HepG2 (cell line): ENCODE data around the gene REC114. TPM values are rescaled to one million over a fixed set of nuclear protein-coding genes. Genes with fewer than 3 reads are reported as not detected.

Experiments
- ATAC-seq: fragments of 200-7000 bp; cut with Tn5 transposase; 3 replicates; pipeline ENCODE4 v1.9.1; 2020; ENCODE audit warnings: mild to moderate bottlenecking, moderate library complexity
- BruUV-seq: library from RNA; stranded (reverse); fragments of 400-500 nt; replicated peaks from 2 replicates; lab custom pipeline; 2021; lab: Mats Ljungman, UMichigan
- CTCF ChIA-PET: fragments of 300-600 bp; formaldehyde crosslinking; extraction: SDS; loops from one replicate; lab custom pipeline; 2021; ENCODE audit warnings: low total read pairs, inconsistent platforms, low intra/inter-chr PET ratio; lab: Yijun Ruan, JAX
- POLR2A ChIA-PET: fragments of 350-600 bp; sonication (Branson Sonifier 250); formaldehyde crosslinking; loops from one replicate; lab custom pipeline; 2020; ENCODE audit warnings: antibody characterized with exemption, inconsistent platforms; lab: Yijun Ruan, JAX
- DNase-seq: peaks from one replicate; pipeline ENCODE4 v3.0.0-alpha.2; 2015; ENCODE audit warnings: low spot score
- FAIRE-seq: peaks from 3 replicates; lab custom pipeline; 2011; peaks lifted over from hg19 to GRCh38; lab: Jason Lieb, UNC
- H2AFZ ChIP-seq: one replicate; pipeline ENCODE4 v1.6.1; 2011; ENCODE audit warnings: low read length, inconsistent platforms
- H3K27ac ChIP-seq: fragments of 300-600 bp; 3 replicates; pipeline ENCODE4 v1.8.0; 2011; ENCODE audit warnings: mixed run types, mild to moderate bottlenecking, mixed read lengths, low read length, inconsistent platforms; ENCODE audit not compliant: insufficient read depth; ENCODE audit errors: extremely low read length
- H3K27me3 ChIP-seq, 2 experiments: fragments of 200-600 bp in 1 of 2; 2 replicates in 1 of 2; 3 replicates in 1 of 2; pipeline versions ENCODE4 v1.6.0 to v1.8.0; 2011; ENCODE audit warnings: low read length in 2 of 2, mild to moderate bottlenecking in 2 of 2, moderate library complexity in 2 of 2, inconsistent platforms in 1 of 2; ENCODE audit not compliant: insufficient read depth in 2 of 2, control insufficient read depth in 1 of 2
- H3K36me3 ChIP-seq, 2 experiments: fragments of 200-600 bp in 1 of 2; replicated peaks in 1 of 2; 2 replicates in 1 of 2; 3 replicates in 1 of 2; pipeline versions ENCODE4 v1.5.1 to v1.8.0; 2011; ENCODE audit warnings: low read length in 2 of 2, inconsistent platforms in 1 of 2; ENCODE audit not compliant: insufficient read depth in 2 of 2, control insufficient read depth in 1 of 2
- H3K4me1 ChIP-seq: 2 replicates; pipeline ENCODE4 v1.5.1; 2012; ENCODE audit warnings: low read length, inconsistent platforms; ENCODE audit not compliant: insufficient read depth
- H3K4me2 ChIP-seq: 2 replicates; pipeline ENCODE4 v1.6.0; 2011; ENCODE audit warnings: low read depth, low read length, inconsistent platforms
- H3K4me3 ChIP-seq, 3 experiments: fragments of 200-600 bp in 1 of 3; sonication (generic), shearing (Covaris generic) in 1 of 3; replicated peaks in 1 of 3; 2 replicates each; pipeline ENCODE4 v1.5.1; 2011 to 2016; ENCODE audit warnings: low read length in 3 of 3, inconsistent platforms in 2 of 3, low read depth in 2 of 3, mild to moderate bottlenecking in 2 of 3, control low read depth in 1 of 3, mixed read lengths in 1 of 3; ENCODE audit not compliant: insufficient read depth in 1 of 3
- H3K79me2 ChIP-seq: one replicate; pipeline ENCODE4 v1.6.1; 2011; ENCODE audit warnings: low read length, inconsistent platforms; ENCODE audit not compliant: insufficient read depth
- H3K9ac ChIP-seq: 2 replicates; pipeline ENCODE4 v1.6.0; 2011; ENCODE audit warnings: mild to moderate bottlenecking, low read depth, low read length, inconsistent platforms; ENCODE audit not compliant: insufficient read depth
- H3K9me3 ChIP-seq: 2 replicates; pipeline ENCODE4 v1.5.1; 2012; ENCODE audit warnings: mild to moderate bottlenecking, low read length
- H4K20me1 ChIP-seq: 2 replicates; pipeline ENCODE4 v1.6.0; 2011; ENCODE audit warnings: inconsistent platforms, mild to moderate bottlenecking, low read length, moderate library complexity; ENCODE audit not compliant: insufficient read depth
- CBX1 ChIP-seq: IDR thresholded peaks from one replicate; pipeline ENCODE4 v1.6.1; 2016; ENCODE audit warnings: antibody characterized with exemption, low read depth
- MAFF ChIP-seq: IDR thresholded peaks from 2 replicates; pipeline ENCODE4 v1.6.1; 2011; ENCODE audit warnings: low read depth, low read length, improper control_type of control experiment
- MAFK ChIP-seq, 2 experiments: IDR thresholded peaks in 1 of 2; conservative IDR thresholded peaks in 1 of 2; 2 replicates each; pipeline ENCODE4 v1.6.1; 2011; ENCODE audit warnings: improper control_type of control experiment in 2 of 2, low read length in 2 of 2
- MEIS1 ChIP-seq: sonication (generic); formaldehyde crosslinking; IDR thresholded peaks from 2 replicates; pipeline ENCODE4 v1.9.0; 2021; ENCODE audit warnings: mild to moderate bottlenecking, missing genetic modification reagents, moderate library complexity, borderline replicate concordance
- PHF21A ChIP-seq: sonication (generic); formaldehyde crosslinking; IDR thresholded peaks from 2 replicates; pipeline ENCODE4 v1.5.0; 2020; ENCODE audit warnings: mild to moderate bottlenecking, missing genetic modification reagents
- SUZ12 ChIP-seq: fragments of 150-350 bp; IDR thresholded peaks from 2 replicates; pipeline ENCODE4 v1.6.1; 2014; ENCODE audit warnings: low read depth, low read length
- ZNF547 ChIP-seq: sonication (generic); formaldehyde crosslinking; IDR thresholded peaks from 2 replicates; pipeline ENCODE4 v1.5.1; 2020; ENCODE audit warnings: mild to moderate bottlenecking, missing genetic modification reagents
- ZNF766 ChIP-seq: sonication (generic); formaldehyde crosslinking; IDR thresholded peaks from 2 replicates; pipeline ENCODE4 v1.5.0; 2020; ENCODE audit warnings: missing genetic modification reagents, borderline replicate concordance
- WGBS: methylation state at CpG from one replicate; pipeline ENCODE4 v1.1.6; 2017; ENCODE audit warnings: low lambda C conversion rate; 5-methylcytosine and 5-hydroxymethylcytosine counted together
- in situ Hi-C: cut with HindIII; loops from 2 replicates; pipeline ENCODE4 v1.10.0; 2017; ENCODE audit warnings: low pct_unique_long_range_greater_than_20kb; ENCODE audit not compliant: extremely low pct_ligation_motif_present
- intact Hi-C: fragments of 100-400 bp; cut with micrococcal nuclease; formaldehyde crosslinking; loops from one replicate; pipeline ENCODE4 v1.10.0; 2022; ENCODE audit not compliant: unreplicated experiment
- polyA plus RNA-seq, 8 experiments: library from polyadenylated mRNA; depleted of rRNA in 3 of 8; stranded (reverse) in 7 of 8; unstranded in 1 of 8; fragments of >200 nt; fragmentation: Illumina TruSeq in 4 of 8; extraction: Trizol in 4 of 8; gene quantifications; 2 replicates each; pipeline versions ENCODE4 v1.2.1 to v1.2.3, GENCODE V29; 2011 to 2016; ENCODE audit warnings: low read depth in 4 of 8, missing spikeins in 1 of 8, mixed read lengths in 1 of 8; ENCODE audit not compliant: insufficient read depth in 1 of 8
- total RNA-seq, 5 experiments: library from RNA; depleted of rRNA; stranded (reverse); fragments of >200 nt; fragmentation: Illumina TruSeq; extraction: Trizol; gene quantifications; 2 replicates each; pipeline ENCODE4 v1.2.3, GENCODE V29; 2016; ENCODE audit warnings: low read depth in 1 of 5
- TF ChIP-seq, protein P1 (sequence below): sonication (generic); formaldehyde crosslinking; IDR thresholded peaks from 2 replicates; pipeline ENCODE4 v1.5.1; 2020; ENCODE audit warnings: missing genetic modification reagents, mild to moderate bottlenecking, borderline replicate concordance
- TF ChIP-seq, protein P2 (sequence below): sonication (generic); formaldehyde crosslinking; IDR thresholded peaks from 2 replicates; pipeline ENCODE4 v1.4.0; 2020; ENCODE audit warnings: missing genetic modification reagents
- TF ChIP-seq, protein P3 (sequence below): sonication (generic); formaldehyde crosslinking; IDR thresholded peaks from 2 replicates; pipeline ENCODE4 v1.4.0; 2020; ENCODE audit warnings: mild to moderate bottlenecking, missing genetic modification reagents

The REC114 gene
- total and polyA plus RNA-seq, 2 of the 13 experiments (the other 11 are each of a cell fraction or from before 2014, with no cell fraction given): not detected

DNA sequence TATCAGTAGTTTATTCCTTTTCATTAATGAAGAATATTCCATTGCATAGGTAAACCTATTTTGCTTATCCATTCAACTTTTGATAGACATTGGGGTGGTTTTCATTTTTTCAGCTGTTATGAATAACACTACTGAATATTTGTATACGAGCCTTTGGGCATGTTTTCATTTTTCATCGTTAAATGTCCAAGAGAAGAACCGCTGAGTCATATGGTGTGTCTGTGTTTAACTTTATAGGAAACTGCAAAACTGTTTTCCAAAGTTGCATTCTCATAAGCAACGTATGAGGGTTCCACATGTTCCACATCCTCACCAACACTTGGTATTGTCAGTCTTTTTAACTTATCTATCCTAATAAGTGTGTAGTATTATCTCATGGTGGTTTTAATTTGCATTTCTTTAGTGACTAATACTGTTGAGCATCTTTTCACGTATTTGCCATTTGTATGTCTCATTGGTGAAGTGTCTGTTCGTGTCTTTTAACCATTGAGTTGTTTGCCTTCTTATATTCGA, 33.8 kb downstream of the REC114 start (continued):
- no peak for TF ChIP-seq ZNF547
- TF ChIP-seq PHF21A (CRISPR knock-in tag): no peak
- TF ChIP-seq, protein P1, sequence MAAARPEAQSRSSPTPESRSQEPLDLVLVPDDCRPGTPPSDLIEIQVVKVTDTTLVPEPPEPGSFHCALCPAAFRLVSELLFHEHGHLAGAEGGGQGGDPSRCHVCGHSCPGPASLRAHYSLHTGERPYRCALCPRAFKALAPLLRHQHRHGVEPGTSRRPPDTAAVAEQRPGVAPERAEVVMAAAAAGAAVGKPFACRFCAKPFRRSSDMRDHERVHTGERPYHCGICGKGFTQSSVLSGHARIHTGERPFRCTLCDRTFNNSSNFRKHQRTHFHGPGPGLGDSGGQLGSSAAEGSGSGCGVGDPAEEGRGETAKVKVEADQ (CRISPR knock-in tag): no peak
- TF ChIP-seq ZNF766 (CRISPR knock-in tag): no peak

DNA sequence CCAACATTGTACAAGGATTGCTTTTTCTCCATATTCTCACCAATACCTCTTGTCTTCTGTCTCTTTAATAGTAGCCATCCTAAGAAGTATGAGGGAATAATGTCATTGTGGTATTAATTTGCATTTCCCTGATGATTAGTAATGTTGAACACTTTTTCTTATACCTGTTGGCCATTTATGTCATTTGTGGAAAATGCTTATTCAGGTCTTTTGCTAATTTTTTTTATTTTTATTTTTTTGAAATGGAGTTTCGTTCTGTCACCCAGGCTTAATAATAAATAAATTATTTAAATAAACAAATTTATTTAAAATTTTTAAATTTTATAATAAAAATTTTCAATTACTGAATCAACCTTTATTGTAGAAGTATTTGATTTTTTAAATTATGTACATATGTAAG, 37.1 kb downstream of the REC114 start:
- in situ Hi-C loops: no loop called here
- BruUV-seq: no TSS peak
- no peak overlapping the region for H2AFZ ChIP-seq
- ChIA-PET POLR2A (no interaction called here), CTCF (no interaction called here)
- TF ChIP-seq MAFK (conservative IDR thresholded peaks at IDR 0.05 in 1 of 2, IDR thresholded peaks at IDR 0.05 in 1 of 2; ENCODE audit: low read length in 2 of 2): peak; percentile 40 to 60; a peak in 3 of 4 replicates
- TF ChIP-seq CBX1: no peak
- TF ChIP-seq SUZ12: no peak
- TF ChIP-seq, protein P2, sequence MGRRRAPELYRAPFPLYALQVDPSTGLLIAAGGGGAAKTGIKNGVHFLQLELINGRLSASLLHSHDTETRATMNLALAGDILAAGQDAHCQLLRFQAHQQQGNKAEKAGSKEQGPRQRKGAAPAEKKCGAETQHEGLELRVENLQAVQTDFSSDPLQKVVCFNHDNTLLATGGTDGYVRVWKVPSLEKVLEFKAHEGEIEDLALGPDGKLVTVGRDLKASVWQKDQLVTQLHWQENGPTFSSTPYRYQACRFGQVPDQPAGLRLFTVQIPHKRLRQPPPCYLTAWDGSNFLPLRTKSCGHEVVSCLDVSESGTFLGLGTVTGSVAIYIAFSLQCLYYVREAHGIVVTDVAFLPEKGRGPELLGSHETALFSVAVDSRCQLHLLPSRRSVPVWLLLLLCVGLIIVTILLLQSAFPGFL (CRISPR knock-in tag): no peak
- TF ChIP-seq, protein P3, sequence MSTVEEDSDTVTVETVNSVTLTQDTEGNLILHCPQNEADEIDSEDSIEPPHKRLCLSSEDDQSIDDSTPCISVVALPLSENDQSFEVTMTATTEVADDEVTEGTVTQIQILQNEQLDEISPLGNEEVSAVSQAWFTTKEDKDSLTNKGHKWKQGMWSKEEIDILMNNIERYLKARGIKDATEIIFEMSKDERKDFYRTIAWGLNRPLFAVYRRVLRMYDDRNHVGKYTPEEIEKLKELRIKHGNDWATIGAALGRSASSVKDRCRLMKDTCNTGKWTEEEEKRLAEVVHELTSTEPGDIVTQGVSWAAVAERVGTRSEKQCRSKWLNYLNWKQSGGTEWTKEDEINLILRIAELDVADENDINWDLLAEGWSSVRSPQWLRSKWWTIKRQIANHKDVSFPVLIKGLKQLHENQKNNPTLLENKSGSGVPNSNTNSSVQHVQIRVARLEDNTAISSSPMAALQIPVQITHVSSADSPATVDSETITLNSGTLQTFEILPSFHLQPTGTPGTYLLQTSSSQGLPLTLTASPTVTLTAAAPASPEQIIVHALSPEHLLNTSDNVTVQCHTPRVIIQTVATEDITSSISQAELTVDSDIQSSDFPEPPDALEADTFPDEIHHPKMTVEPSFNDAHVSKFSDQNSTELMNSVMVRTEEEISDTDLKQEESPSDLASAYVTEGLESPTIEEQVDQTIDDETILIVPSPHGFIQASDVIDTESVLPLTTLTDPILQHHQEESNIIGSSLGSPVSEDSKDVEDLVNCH (CRISPR knock-in tag): no peak
- no peak for TF ChIP-seq MEIS1 (CRISPR knock-in tag)
- 0 out of 2 replicates have a peak, but pooled peaks have one; percentile 35 for TF ChIP-seq MAFF
- H3K4me2 ChIP-seq: no peak overlapping the region
- intact Hi-C loops: no loop called here
- DNase-seq (no peak), ATAC-seq (no peak), FAIRE-seq (no peak)
- no peaks in the 10 kb centered on the region for H3K9me3 ChIP-seq
- no peaks in the 10 kb centered on the region for H3K4me1 ChIP-seq
- H4K20me1 ChIP-seq: no peaks in the 10 kb centered on the region
- H3K79me2 ChIP-seq: no peaks in the 10 kb centered on the region
- H3K27ac ChIP-seq: no peak overlapping the region
- no peaks in the 10 kb centered on the region; a peak in 1 of 5 replicates for H3K27me3 ChIP-seq
- 2% methylated on average over 1 of the region's 1 CpG for WGBS
- no peak overlapping the region for H3K4me3 ChIP-seq
- no peaks in the 10 kb centered on the region for H3K36me3 ChIP-seq
- H3K9ac ChIP-seq: no peak overlapping the region
